IMR-90 (cell line): ENCODE data around the gene KLF1. TPM values are rescaled to one million over a fixed set of nuclear protein-coding genes. Genes with fewer than 3 reads are reported as not detected.

Experiments used
- ATAC-seq: fragments of 200-7000 bp; cut with Tn5 transposase; 2 replicates; pipeline ENCODE4 v1.9.1; 2020; ENCODE audit warnings: low read depth, mild to moderate bottlenecking, moderate library complexity
- BruUV-seq: library from RNA; stranded (reverse); fragments of 400-500 nt; replicated peaks from 2 replicates; lab custom pipeline; 2021; lab: Mats Ljungman, UMichigan
- CTCF ChIA-PET: fragments of 300-600 bp; formaldehyde crosslinking; extraction: SDS; loops from one replicate; lab custom pipeline; 2021; ENCODE audit warnings: antibody characterized with exemption; lab: Yijun Ruan, JAX
- POLR2A ChIA-PET: fragments of 300-600 bp; sonication (Branson Sonifier 250); formaldehyde crosslinking; loops from one replicate; lab custom pipeline; 2022; ENCODE audit warnings: antibody characterized with exemption; ENCODE audit not compliant: unreplicated experiment; lab: Charles Lee
- DNase-seq: peaks from one replicate; pipeline ENCODE4 v3.0.0; 2013
- H2AFZ ChIP-seq: replicated peaks from 2 replicates; pipeline ENCODE3; 2013; ENCODE audit warnings: low read length, mild to moderate bottlenecking; ENCODE audit not compliant: poor library complexity
- H2AK5ac ChIP-seq: 2 replicates; pipeline ENCODE4 v1.6.1; 2013; ENCODE audit warnings: low read depth, low read length, inconsistent platforms
- H2AK9ac ChIP-seq: replicated peaks from 2 replicates; pipeline ENCODE3; 2013; ENCODE audit warnings: mild to moderate bottlenecking, low read depth, low read length, moderate library complexity; ENCODE audit not compliant: poor library complexity
- H2BK120ac ChIP-seq: 2 replicates; pipeline ENCODE4 v1.6.1; 2013; ENCODE audit warnings: low read depth, low read length, inconsistent platforms
- H2BK15ac ChIP-seq: 3 replicates; pipeline ENCODE4 v1.6.1; 2013; ENCODE audit warnings: low read depth, low read length, inconsistent platforms
- H2BK20ac ChIP-seq: 2 replicates; pipeline ENCODE4 v1.6.1; 2013; ENCODE audit warnings: low read depth, mild to moderate bottlenecking, inconsistent platforms, low read length, moderate library complexity
- H2BK5ac ChIP-seq: 2 replicates; pipeline ENCODE4 v1.6.1; 2013; ENCODE audit warnings: mild to moderate bottlenecking, low read depth, low read length, inconsistent platforms; ENCODE audit not compliant: poor library complexity, severe bottlenecking
- H3K14ac ChIP-seq: replicated peaks from 2 replicates; pipeline ENCODE4 v1.6.1; 2013; ENCODE audit warnings: low read depth, low read length, inconsistent platforms
- H3K18ac ChIP-seq: 2 replicates; pipeline ENCODE4 v1.6.1; 2013; ENCODE audit warnings: low read depth, low read length, control low read depth
- H3K23ac ChIP-seq: 2 replicates; pipeline ENCODE4 v1.6.1; 2013; ENCODE audit warnings: low read depth, low read length, inconsistent platforms
- H3K27ac ChIP-seq: 2 replicates; pipeline ENCODE4 v1.5.1; 2013; ENCODE audit warnings: mild to moderate bottlenecking, control low read depth, low read length; ENCODE audit not compliant: insufficient read depth
- H3K27me3 ChIP-seq: 2 replicates; pipeline ENCODE4 v1.6.1; 2013; ENCODE audit warnings: low read length; ENCODE audit not compliant: control insufficient read depth, insufficient read depth
- H3K36me3 ChIP-seq: 2 replicates; pipeline ENCODE4 v1.6.1; 2013; ENCODE audit warnings: low read length, mixed read lengths; ENCODE audit not compliant: control insufficient read depth, insufficient read depth
- H3K4ac ChIP-seq: 2 replicates; pipeline ENCODE4 v1.6.1; 2013; ENCODE audit warnings: low read depth, low read length, inconsistent platforms
- H3K4me1 ChIP-seq: 2 replicates; pipeline ENCODE4 v1.6.1; 2013; ENCODE audit warnings: low read length, mixed read lengths; ENCODE audit not compliant: control insufficient read depth, insufficient read depth
- H3K4me2 ChIP-seq: 2 replicates; pipeline ENCODE4 v1.6.1; 2013; ENCODE audit warnings: low read depth, mild to moderate bottlenecking, control low read depth, low read length, moderate library complexity
- H3K4me3 ChIP-seq: 2 replicates; pipeline ENCODE4 v1.5.1; 2013; ENCODE audit warnings: low read depth, mild to moderate bottlenecking, control low read depth, low read length, moderate library complexity; ENCODE audit not compliant: insufficient read depth
- H3K56ac ChIP-seq: 2 replicates; pipeline ENCODE4 v1.6.1; 2013; ENCODE audit warnings: low read length, inconsistent platforms; ENCODE audit not compliant: insufficient read depth; ENCODE audit errors: extremely low read depth
- H3K79me1 ChIP-seq, 2 experiments: 2 replicates each; pipeline ENCODE4 v1.6.1; 2013; ENCODE audit warnings: low read length in 2 of 2, inconsistent platforms in 1 of 2, low read depth in 1 of 2
- H3K9ac ChIP-seq: 2 replicates; pipeline ENCODE4 v1.6.1; 2013; ENCODE audit warnings: low read depth, low read length, control low read depth
- H3K9me1 ChIP-seq: 2 replicates; pipeline ENCODE4 v1.6.1; 2013; ENCODE audit warnings: low read length, inconsistent platforms; ENCODE audit not compliant: insufficient read depth
- H3K9me3 ChIP-seq: 2 replicates; pipeline ENCODE4 v1.6.1; 2013; ENCODE audit warnings: low read length; ENCODE audit not compliant: control insufficient read depth, insufficient read depth
- H4K20me1 ChIP-seq: 2 replicates; pipeline ENCODE4 v1.6.1; 2013; ENCODE audit warnings: low read length, inconsistent platforms; ENCODE audit not compliant: insufficient read depth
- H4K5ac ChIP-seq: 2 replicates; pipeline ENCODE4 v1.6.1; 2013; ENCODE audit warnings: mild to moderate bottlenecking, low read depth, low read length, control low read depth
- H4K8ac ChIP-seq, 2 experiments: 2 replicates each; pipeline ENCODE4 v1.6.1; 2013; ENCODE audit warnings: low read depth in 2 of 2, low read length in 2 of 2, control low read depth in 1 of 2, inconsistent platforms in 1 of 2
- H4K91ac ChIP-seq: 2 replicates; pipeline ENCODE4 v1.6.1; 2013; ENCODE audit warnings: low read depth, low read length, inconsistent platforms; ENCODE audit not compliant: insufficient read depth
- BHLHE40 ChIP-seq: fragments of 150-350 bp; IDR thresholded peaks from 2 replicates; pipeline ENCODE4 v1.6.1; 2016; ENCODE audit warnings: mild to moderate bottlenecking, low read depth, low read length
- CEBPB ChIP-seq: IDR thresholded peaks from 2 replicates; pipeline ENCODE4 v1.6.1; 2012; ENCODE audit warnings: low read depth, low read length, improper control_type of control experiment
- CHD1 ChIP-seq: IDR thresholded peaks from 2 replicates; pipeline ENCODE4 v1.6.1; 2012; ENCODE audit warnings: low read depth, low read length, improper control_type of control experiment
- CTCF ChIP-seq: conservative IDR thresholded peaks from 2 replicates; pipeline ENCODE4 v1.5.1; 2012; ENCODE audit warnings: mild to moderate bottlenecking, low read depth, low read length, improper control_type of control experiment
- FOS ChIP-seq: fragments of 150-350 bp; IDR thresholded peaks from 2 replicates; pipeline ENCODE4 v1.6.1; 2016; ENCODE audit warnings: low read depth, low read length
- MAFK ChIP-seq: IDR thresholded peaks from 2 replicates; pipeline ENCODE4 v1.6.1; 2012; ENCODE audit warnings: low read depth, low read length, improper control_type of control experiment
- MAZ ChIP-seq: IDR thresholded peaks from 2 replicates; pipeline ENCODE4 v1.6.1; 2012; ENCODE audit warnings: low read depth, mild to moderate bottlenecking, low read length, improper control_type of control experiment, moderate library complexity, borderline replicate concordance
- MXI1 ChIP-seq: IDR thresholded peaks from 2 replicates; pipeline ENCODE4 v1.6.1; 2012; ENCODE audit warnings: low read depth, mild to moderate bottlenecking, low read length, moderate library complexity, borderline replicate concordance
- NFE2L2 ChIP-seq: fragments of 150-350 bp; IDR thresholded peaks from 2 replicates; pipeline ENCODE4 v1.6.1; 2016; ENCODE audit warnings: low read depth, mild to moderate bottlenecking, low read length
- POLR2A ChIP-seq: IDR thresholded peaks from 2 replicates; pipeline ENCODE4 v1.6.1; 2012; ENCODE audit warnings: mild to moderate bottlenecking, low read depth, low read length
- RAD21 ChIP-seq: IDR thresholded peaks from 2 replicates; pipeline ENCODE4 v1.6.1; 2012; ENCODE audit warnings: low read length, improper control_type of control experiment
- RCOR1 ChIP-seq: IDR thresholded peaks from 2 replicates; pipeline ENCODE4 v1.6.1; 2012; ENCODE audit warnings: mild to moderate bottlenecking, low read length, improper control_type of control experiment; ENCODE audit not compliant: insufficient replicate concordance
- RFX5 ChIP-seq: IDR thresholded peaks from 2 replicates; pipeline ENCODE4 v1.8.0; 2012; ENCODE audit warnings: low read depth, mild to moderate bottlenecking, low read length, moderate library complexity
- SMC3 ChIP-seq: fragments of 150-350 bp; IDR thresholded peaks from 2 replicates; pipeline ENCODE4 v1.6.1; 2016; ENCODE audit warnings: low read depth, mild to moderate bottlenecking, antibody characterized with exemption, low read length, moderate library complexity
- WGBS, 2 experiments: methylation state at CpG; one replicate each; pipeline versions ENCODE4 v1.1.5 to v1.1.7; 2013; ENCODE audit warnings: missing lambda C conversion rate in 2 of 2; ENCODE audit not compliant: insufficient read length in 1 of 2; ENCODE audit errors: extremely low coverage in 2 of 2; 5-methylcytosine and 5-hydroxymethylcytosine counted together
- dilution Hi-C: fragments of 300-500 bp; cut with HindIII; formaldehyde crosslinking; loops from one replicate; pipeline ENCODE4 v1.14.3; 2018; ENCODE audit warnings: low sequenced_read_pairs; ENCODE audit not compliant: unreplicated experiment
- in situ Hi-C: fragments of 300-500 bp; cut with MboI; formaldehyde crosslinking; loops from 3 replicates; pipeline ENCODE4 v1.14.3; 2019; ENCODE audit warnings: low sequenced_read_pairs, inconsistent platforms, mixed read lengths
- intact Hi-C: fragments of 100-400 bp; cut with micrococcal nuclease; formaldehyde crosslinking; loops from 2 replicates; pipeline ENCODE4 v1.10.0; 2022
- polyA plus RNA-seq, 3 experiments: library from polyadenylated mRNA; depleted of rRNA; stranded (reverse); fragments of >200 nt; gene quantifications; 2 replicates each; pipeline ENCODE4 v1.2.3, GENCODE V29; 2012; ENCODE audit warnings: low replicate concordance in 1 of 3
- total RNA-seq: library from RNA; depleted of rRNA; stranded (reverse); fragments of >200 nt; gene quantifications from 2 replicates; pipeline ENCODE4 v1.2.3, GENCODE V29; 2012
- TF ChIP-seq, protein P1 (sequence below): fragments of 150-350 bp; IDR thresholded peaks from 2 replicates; pipeline ENCODE4 v1.6.1; 2017; ENCODE audit warnings: mild to moderate bottlenecking, antibody characterized with exemption, low read length, low read depth
- TF ChIP-seq, protein P2 (sequence below): fragments of 150-350 bp; IDR thresholded peaks from 2 replicates; pipeline ENCODE4 v1.6.1; 2016; ENCODE audit warnings: low read depth, mild to moderate bottlenecking, low read length, moderate library complexity, borderline replicate concordance

KLF1 gene
- total and polyA plus RNA-seq, 2 of the 4 experiments (the other 2 are of a cell fraction) = not detected

- Histone ChIP-seq H4K91ac (no peak overlapping the region), H2BK5ac (no peak overlapping the region), H2BK15ac (no peak overlapping the region), H3K9me1 (no peaks in the 10 kb centered on the region), H4K5ac (no peak overlapping the region), H2AK9ac (no peak overlapping the region), H2BK20ac (no peak overlapping the region), H4K20me1 (no peaks in the 10 kb centered on the region), H2AK5ac (no peak overlapping the region), H3K4ac (no peak overlapping the region), H2BK120ac (no peak overlapping the region), H3K79me1 (peaks cover 6% of the 10 kb centered on the region in 2 experiments; a peak in 3 of 4 replicates), H3K27me3 (peaks cover 40% of the 10 kb centered on the region), H2AFZ (no peak overlapping the region), H3K14ac (no peak overlapping the region), H3K27ac (no peak overlapping the region), H3K4me1 (peaks cover 5% of the 10 kb centered on the region), H3K36me3 (no peaks in the 10 kb centered on the region), H3K4me3 (no peak overlapping the region), H3K23ac (no peak overlapping the region), H3K9me3 (peaks cover 13% of the 10 kb centered on the region), H3K18ac (no peak overlapping the region), H3K9ac (no peak overlapping the region), H3K56ac (no peak overlapping the region), H3K4me2 (no peak overlapping the region), H4K8ac (no peak overlapping the region)
- 60% methylated on average over 3 of the region's 5 CpGs; no CpG with 5 or more reads in 1 of the 2 experiments for WGBS, 2 experiments
- BruUV-seq = no TSS peak
- DNase-seq = no peak
- TF ChIP-seq, protein P1, sequence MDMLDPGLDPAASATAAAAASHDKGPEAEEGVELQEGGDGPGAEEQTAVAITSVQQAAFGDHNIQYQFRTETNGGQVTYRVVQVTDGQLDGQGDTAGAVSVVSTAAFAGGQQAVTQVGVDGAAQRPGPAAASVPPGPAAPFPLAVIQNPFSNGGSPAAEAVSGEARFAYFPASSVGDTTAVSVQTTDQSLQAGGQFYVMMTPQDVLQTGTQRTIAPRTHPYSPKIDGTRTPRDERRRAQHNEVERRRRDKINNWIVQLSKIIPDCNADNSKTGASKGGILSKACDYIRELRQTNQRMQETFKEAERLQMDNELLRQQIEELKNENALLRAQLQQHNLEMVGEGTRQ = no peak
- TF ChIP-seq FOS = no peak
- TF ChIP-seq BHLHE40 = no peak
- TF ChIP-seq SMC3 = no peak
- TF ChIP-seq POLR2A = no peak
- TF ChIP-seq, protein P2, sequence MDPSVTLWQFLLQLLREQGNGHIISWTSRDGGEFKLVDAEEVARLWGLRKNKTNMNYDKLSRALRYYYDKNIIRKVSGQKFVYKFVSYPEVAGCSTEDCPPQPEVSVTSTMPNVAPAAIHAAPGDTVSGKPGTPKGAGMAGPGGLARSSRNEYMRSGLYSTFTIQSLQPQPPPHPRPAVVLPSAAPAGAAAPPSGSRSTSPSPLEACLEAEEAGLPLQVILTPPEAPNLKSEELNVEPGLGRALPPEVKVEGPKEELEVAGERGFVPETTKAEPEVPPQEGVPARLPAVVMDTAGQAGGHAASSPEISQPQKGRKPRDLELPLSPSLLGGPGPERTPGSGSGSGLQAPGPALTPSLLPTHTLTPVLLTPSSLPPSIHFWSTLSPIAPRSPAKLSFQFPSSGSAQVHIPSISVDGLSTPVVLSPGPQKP = no peak
- TF ChIP-seq NFE2L2 = no peak
- no peak for TF ChIP-seq MXI1
- TF ChIP-seq RAD21 = no peak
- TF ChIP-seq MAFK = no peak
- no peak for TF ChIP-seq MAZ
- TF ChIP-seq CHD1 = no peak
- no peak for TF ChIP-seq CEBPB
- no peak for TF ChIP-seq CTCF
- no peak for TF ChIP-seq RCOR1
- TF ChIP-seq RFX5 = no peak
- ChIA-PET POLR2A (no interaction called here), CTCF (no interaction called here)
- dilution Hi-C loops = no loop called here
- no peak for ATAC-seq
- intact Hi-C loops = no loop called here
- in situ Hi-C loops = no loop called here
Observed at GRCh38 chr19:12886651-12886968, 391 bp downstream of the KLF1 start.
